NCI-H2227 (cell line): ENCODE results near the gene STX1A.
A peak's percentile ranks its signal among the peaks of the same experiment; 100 is the strongest.
"Not testable (repeated sequence)": the region's sequence is repeated elsewhere in the genome, so short reads cannot be mapped to it uniquely, and the experiment has no call there.

Source experiments
- DNase-seq: peaks from one replicate; lab custom pipeline; 2025; ENCODE audit not compliant: unreplicated experiment; lab: John Stamatoyannopoulos, UW

STX1A gene

DNA sequence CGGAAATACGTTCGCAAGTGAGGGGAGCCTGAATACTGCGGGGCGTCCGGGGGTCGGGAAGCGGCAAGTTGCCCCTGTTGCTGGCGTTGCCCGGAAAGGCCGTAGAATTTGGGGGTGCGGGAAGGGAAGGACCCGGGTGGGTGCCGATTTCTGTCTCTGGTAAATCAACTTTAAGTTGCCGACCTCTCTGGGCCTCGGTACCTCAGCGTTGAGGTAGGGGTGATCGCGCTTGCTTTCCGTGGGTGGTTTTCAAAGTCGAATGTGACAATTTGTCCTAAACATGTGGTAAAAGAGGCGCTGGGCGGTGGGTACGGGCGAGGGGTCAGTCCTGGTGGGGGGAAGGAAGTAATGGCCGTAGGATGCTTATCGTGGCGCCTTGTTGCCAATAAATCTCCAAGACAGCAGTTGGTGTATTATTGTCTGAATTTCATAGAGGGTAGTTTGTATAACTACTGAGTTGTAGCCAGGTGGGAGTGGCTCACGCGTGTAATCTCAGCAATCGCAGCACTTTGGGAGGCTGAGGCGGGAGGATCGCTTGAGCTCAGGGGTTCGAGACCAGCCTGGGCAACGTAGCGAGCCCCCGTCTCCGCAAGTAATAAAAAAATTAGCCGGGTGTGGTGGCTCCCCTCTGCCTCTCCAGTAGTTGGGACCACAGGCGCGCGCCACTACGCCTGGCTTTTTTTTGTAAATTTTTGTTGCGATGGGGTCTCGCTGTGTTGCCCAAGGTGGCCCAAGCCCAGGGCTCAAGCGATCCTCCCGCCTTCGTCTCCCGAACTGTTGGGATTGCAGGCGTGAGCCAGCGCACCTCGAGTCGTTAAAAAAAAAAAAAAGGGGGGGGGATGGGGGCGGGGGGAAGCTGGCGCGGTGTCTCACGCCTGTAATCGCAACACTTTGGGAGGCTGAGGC, 35.4 kb downstream of the STX1A start:
- DNase-seq, result no peak

DNA sequence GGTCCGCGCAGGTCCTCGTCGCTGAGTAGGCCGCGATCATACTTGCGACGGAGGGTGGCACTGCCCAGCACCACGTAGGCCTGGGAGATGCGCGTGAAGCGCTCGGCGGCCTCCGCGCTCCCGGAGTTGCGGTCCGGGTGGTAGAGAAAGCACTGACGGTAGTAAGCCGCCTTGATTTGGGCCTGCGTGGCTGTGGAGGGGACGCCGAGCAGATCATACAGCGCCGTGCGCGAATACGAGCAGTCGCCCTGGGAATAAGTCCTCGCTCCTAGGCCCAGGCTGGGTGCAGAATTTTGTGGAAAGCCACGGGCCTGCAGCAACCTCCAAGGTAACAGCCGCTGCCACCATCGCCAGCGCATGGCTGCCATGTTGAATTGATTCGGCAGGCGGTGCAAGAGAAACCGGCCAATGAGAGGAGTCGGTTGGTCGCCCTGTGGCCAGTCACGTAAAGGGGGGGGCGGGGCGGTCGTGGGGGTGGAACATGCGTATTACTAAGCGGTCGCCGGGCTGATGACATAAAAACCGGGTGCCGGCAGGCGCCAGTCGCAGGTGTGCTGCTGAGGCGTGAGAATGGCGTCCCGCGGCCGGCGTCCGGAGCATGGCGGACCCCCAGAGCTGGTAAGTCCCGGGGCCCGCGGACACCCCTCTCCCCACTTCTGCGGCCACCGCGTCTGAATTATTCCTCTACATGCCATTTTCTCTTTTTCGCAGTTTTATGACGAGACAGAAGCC, 36.2 kb downstream of the STX1A start, which contains the start of the genes BUD23 and DNAJC30:
Gene BUD23, plus strand, starts transcription at position 542 of the 732 bp plus-strand sequence. Its CDS starts 29 bp downstream, at position 571.
Gene DNAJC30, minus strand, starts transcription at position 398 of the 732 bp plus-strand sequence. Its CDS starts 30 bp downstream, at position 368.
- peak; percentile 95 for DNase-seq

- no peak for DNase-seq
Observed at GRCh38 chr7:73682745-73683055, 36.8 kb downstream of the STX1A start.

GRCh38 chr7:73681031-73681430, 38.4 kb downstream of the STX1A start:
- DNase-seq, result no peak

GRCh38 chr7:73680501-73680900, 39.0 kb downstream of the STX1A start:
- no peak for DNase-seq

- DNase-seq, result no peak
Observed at GRCh38 chr7:73679709-73680108, 39.8 kb downstream of the STX1A start.

DNA sequence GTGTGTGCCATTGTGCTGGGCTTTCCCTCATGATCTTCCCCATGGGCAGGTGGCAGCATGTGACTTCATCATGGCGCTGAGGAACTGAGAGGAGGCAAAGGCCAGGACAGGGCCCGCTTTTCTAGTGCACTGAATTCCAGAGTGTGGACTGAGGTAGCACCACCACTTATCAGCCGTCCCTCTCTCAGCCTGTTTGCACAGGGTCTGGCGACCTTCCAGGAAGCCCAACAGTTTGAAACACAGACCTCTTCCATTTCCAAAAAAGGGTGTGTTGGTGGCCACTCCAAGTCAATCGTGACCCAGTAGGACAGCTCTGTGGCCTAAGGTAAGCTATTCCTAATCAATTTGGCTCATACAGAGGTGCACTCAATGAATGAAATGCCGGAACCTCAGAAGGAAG, 40.6 kb downstream of the STX1A start:
- DNase-seq, result no peak

DNA sequence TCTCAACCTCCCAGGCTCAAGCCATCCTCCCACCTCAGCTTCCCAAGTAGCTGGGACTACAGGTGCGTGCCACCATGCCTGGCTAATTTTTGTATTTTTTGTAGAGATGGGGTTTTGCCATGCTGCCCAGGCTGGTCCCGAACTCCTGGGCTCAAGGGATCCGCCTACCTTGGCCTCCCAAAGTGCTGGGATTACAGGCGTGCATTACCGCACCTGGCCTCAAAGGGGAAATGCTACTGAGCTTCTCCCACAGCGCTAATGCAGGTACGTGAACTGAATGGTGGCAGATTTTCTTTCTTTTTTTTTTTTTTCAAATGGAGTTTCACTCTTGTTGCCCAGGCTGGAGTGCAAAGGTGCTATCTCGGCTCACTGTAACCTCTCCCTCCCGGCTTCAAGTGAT, 43.4 kb downstream of the STX1A start:
- not testable (repeated sequence) for DNase-seq

GRCh38 chr7:73674468-73675124, 44.9 kb downstream of the STX1A start:
- no peak for DNase-seq

DNA sequence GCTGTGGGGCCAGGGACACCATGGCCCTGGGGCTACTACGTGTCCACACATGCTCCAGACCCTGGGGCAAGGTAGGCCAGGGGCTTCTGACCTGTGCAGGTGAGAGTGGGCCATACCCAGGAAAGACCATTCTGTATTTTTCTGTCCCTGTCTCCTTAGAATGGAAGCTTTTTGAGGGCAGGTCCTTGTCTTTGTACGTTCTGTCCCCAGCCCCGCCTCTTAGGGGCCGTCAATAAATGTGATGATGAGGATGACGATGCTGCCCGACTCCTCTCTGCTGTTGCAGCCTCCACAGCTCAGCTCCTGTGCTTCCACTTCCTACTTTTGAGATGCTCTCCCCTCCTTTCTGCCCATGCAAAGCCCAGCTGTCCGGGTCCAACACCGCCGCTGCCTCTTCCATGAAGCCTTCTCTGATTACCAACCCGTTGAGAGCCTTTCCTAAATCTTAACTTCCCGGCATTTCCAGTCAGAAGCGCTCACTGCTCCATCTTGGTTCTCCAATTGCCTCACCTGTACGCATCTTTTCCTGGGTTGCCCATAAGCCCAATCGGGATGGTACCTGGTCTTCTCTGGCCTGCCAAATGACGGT, 47.5 kb downstream of the STX1A start:
- no peak for DNase-seq

DNA sequence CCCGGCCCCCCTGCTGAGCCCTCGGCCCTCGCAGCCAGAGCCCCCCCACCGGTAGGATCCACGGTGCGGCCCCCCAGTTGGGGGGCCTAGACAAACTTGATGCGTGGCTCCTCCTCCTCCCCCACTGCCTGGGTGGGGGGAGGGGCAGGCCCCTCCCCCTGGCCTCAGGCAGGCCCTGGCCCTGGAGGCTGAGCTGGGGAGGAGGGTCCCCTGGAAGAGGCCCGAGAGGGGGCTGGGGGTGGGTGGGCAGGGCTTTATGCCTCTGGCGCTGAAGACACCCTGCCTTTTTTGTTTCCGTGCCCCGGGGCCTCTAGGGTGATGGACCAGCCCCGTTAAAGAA, 48.2 kb downstream of the STX1A start:
- no peak for DNase-seq

GRCh38 chr7:73669858-73670385, 49.5 kb downstream of the STX1A start:
- no peak for DNase-seq

- DNase-seq, result no peak
Observed at GRCh38 chr7:73669288-73669701, 50.2 kb downstream of the STX1A start.

DNA sequence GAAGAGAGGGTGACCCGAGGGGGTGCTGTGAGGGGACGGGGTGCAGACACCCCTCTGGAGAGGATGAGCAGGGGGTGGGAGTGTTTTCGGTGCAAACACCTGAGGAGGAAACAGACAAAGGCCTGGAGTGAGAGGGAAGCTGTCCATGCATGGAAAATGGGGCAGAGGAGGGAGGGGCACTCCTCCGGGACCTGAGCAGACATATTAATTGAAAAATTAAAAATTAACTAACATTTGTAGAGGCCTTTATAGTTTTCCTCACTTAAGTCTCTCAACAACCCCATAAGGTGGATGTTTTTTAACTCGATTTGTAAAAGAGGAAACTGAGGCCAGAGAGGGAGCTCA, 50.6 kb downstream of the STX1A start:
- DNase-seq, result no peak

- peak; percentile 61 for DNase-seq
Observed at GRCh38 chr7:73668103-73668885, 51.2 kb downstream of the STX1A start.

DNA sequence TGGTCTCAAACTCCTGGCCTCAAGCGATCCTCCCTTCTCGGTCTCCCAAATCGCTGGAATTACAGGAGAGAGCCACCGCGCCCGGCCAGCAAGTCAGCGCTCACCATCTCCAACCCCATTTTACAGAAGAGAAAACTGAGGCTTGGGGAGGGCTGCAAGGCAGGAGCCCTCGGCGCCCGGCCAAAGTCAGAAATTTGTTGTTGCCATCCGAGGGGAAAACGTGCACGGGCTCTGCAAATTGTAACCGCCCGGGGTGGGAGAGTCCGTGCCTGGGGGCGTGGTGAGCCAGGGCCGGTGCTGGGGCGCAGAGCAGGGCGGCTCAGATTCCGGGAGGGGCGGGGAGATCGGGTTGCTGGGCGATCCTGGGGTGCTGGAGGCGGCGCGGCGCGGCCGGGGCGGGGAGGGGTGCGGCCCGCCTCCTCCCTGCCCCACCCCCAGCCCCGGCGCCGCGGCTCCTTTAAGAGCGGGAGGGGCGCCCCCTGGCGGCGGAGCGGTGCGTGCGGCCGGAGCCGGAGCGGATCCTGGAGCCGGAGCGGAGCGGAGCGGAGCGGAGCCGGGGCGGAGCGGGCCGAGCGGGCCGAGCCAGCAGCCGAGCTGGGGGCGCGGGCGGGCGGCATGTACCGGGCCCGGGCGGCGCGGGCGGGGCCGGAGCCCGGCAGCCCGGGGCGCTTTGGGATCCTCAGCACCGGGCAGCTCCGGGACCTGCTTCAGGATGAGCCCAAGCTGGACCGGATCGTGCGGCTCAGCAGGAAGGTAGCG, 51.9 kb downstream of the STX1A start, which contains the start of gene VPS37D:
Gene VPS37D, plus strand, starts transcription at position 488 of the 759 bp plus-strand sequence. Its CDS starts 128 bp downstream, at position 616.
- DNase-seq, result peak; percentile 96

DNA sequence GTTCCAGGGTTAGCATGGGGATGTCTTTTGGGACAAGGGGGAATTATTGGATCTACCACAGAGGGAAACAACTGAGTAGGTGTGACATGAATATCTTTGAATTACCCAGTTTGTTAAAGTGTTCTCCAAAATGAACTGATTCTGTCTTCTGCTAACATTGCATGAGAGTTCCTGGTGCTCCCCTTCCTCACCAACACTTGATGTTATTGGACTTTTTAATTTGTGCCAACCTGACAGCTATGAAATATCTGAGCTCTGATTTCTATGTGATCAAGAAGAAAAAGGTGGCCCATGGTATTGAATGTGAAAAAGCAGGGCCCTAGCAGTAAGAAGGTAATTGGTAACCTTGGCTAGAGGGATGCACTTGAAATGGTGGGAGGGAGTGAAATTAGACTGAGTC, 56.4 kb downstream of the STX1A start:
- no peak for DNase-seq

DNA sequence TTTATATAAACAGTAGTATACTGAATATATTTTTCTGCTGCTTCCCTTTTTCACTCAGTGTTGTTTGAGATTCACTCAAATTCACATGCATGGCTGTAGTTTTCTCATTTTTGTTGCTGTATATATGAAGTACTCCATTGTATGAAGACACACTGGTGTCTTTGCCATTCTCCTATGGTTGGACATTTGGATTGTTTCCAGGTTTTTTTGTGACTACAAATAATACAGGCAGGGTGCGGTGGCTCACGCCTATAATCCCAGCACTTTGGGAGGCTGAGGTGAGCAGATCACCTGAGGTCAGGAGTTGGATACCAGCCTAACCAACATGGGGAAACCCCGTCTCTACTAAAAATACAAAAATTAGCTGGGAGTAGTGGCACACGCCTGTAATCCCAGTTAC, 58.9 kb downstream of the STX1A start:
- DNase-seq, result not testable (repeated sequence)

GRCh38 chr7:73659983-73660382, 59.5 kb downstream of the STX1A start:
- DNase-seq, result no peak
